Large intestine (tissue), 3 donors: Measurements from ENCODE around the gene MGLL. TPM values are rescaled to one million over a fixed set of nuclear protein-coding genes. Genes with fewer than 3 reads are reported as not detected.
"Not testable (repeated sequence)": the region's sequence is repeated elsewhere in the genome, so short reads cannot be mapped to it uniquely, and the experiment has no call there.

ENCODE experiments used
- DNase-seq, 2 donors: peaks; one replicate each; pipeline versions ENCODE4 v3.0.0 to v3.0.0-alpha.2; 2013
- H3K27ac ChIP-seq: one replicate; pipeline ENCODE4 v1.5.1; 2013; ENCODE audit warnings: low read length
- H3K27me3 ChIP-seq: 2 replicates; pipeline ENCODE4 v1.6.1; 2013; ENCODE audit warnings: low read length; ENCODE audit not compliant: control insufficient read depth, insufficient read depth
- H3K36me3 ChIP-seq: 2 replicates; pipeline ENCODE4 v1.6.1; 2013; ENCODE audit warnings: low read length; ENCODE audit not compliant: control insufficient read depth, insufficient read depth
- H3K4me1 ChIP-seq: one replicate; pipeline ENCODE4 v1.6.1; 2013; ENCODE audit warnings: low read length; ENCODE audit not compliant: control insufficient read depth, insufficient read depth
- H3K4me3 ChIP-seq: one replicate; pipeline ENCODE4 v1.5.1; 2013; ENCODE audit warnings: low read length
- H3K9me3 ChIP-seq: one replicate; pipeline ENCODE4 v1.6.1; 2013; ENCODE audit warnings: mild to moderate bottlenecking, low read depth, low read length, moderate library complexity; ENCODE audit not compliant: control insufficient read depth
- WGBS: methylation state at CpG from one replicate; pipeline ENCODE4 v1.1.5; 2013; ENCODE audit warnings: low lambda C conversion rate; ENCODE audit not compliant: insufficient coverage; 5-methylcytosine and 5-hydroxymethylcytosine counted together
- polyA plus RNA-seq: library from polyadenylated mRNA; unstranded; fragments of 120-200 nt; gene quantifications from one replicate; pipeline ENCODE4 v1.2.1, GENCODE V29; 2013

The MGLL gene
- polyA plus RNA-seq, 1 donor: 22.8 TPM

DNA sequence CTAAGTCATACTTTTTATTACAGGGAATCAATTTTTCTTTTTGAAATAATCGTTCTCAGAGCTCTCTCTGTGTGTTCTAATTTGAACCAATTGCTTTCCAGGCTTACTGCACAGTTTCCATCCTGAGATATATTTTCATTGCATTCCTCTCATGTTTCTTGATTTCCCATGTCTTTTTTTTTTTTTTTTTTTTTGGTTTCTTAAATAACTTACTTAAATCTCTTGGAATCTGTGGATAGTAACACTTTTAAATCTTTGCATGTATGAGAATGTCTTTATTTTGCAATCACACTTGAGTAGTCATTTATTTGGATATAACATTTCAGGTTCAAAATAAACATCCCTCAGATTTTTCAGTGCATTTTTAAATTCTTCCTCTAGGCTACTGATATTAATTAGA is 164.1 kb downstream of the MGLL start:
- Histone ChIP-seq H3K27ac (no peak overlapping the region), H3K4me3 (no peak overlapping the region), H3K9me3 (no peaks in the 10 kb centered on the region), H3K36me3 (no peaks in the 10 kb centered on the region), H3K4me1 (no peaks in the 10 kb centered on the region), H3K27me3 (no peaks in the 10 kb centered on the region)
- 80% methylated on average over 1 of the region's 1 CpG for WGBS
- DNase-seq: no peak

DNA sequence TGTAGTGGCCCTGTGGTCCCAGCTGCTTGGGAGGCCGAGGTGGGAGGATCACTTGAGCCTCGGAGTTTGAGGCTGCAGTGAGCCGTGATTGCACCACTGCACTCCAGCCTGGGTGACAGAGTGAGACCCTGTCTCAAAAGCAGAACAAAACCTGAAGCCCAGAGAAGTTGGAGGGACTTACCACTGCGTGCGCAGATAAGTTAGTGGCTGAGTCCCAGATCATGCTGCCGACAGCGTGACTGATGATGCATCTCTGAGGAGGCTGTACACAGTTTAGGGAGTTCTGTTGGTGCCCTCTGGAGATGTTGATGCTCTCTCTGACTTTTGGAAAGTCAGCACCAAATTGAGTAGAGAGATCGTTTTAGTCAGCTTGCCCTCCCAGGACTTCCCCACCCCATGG is 165.4 kb downstream of the MGLL start:
- no peaks in the 10 kb centered on the region for H3K9me3 ChIP-seq
- H3K4me3 ChIP-seq: no peak overlapping the region
- DNase-seq: no peak
- WGBS: no CpG with 5 or more reads among the region's 8 CpGs
- H3K4me1 ChIP-seq: no peaks in the 10 kb centered on the region
- H3K36me3 ChIP-seq: no peaks in the 10 kb centered on the region
- no peak overlapping the region for H3K27ac ChIP-seq
- no peaks in the 10 kb centered on the region for H3K27me3 ChIP-seq

DNA sequence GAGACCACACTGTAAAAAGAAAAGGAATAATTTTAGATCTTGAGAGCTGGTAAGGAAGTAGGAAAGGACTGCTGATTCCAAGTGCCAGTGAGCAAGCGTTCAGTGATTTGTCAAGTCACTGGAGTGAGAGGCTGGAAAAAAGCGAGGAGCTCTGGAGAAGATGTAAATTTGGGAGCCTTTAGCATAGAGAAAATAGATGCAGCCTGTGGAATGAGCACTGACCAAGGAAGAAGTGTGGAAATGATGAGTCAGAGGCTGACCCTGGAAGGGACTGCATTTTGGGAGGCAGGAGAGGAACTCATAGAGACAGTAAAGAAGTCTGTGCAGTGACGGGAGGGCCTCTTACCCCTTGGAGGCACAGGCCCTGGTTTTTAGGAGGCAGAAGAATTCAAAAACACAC is 166.7 kb downstream of the MGLL start:
- H3K27ac ChIP-seq: no peak overlapping the region
- no peaks in the 10 kb centered on the region for H3K4me1 ChIP-seq
- no peak overlapping the region for H3K4me3 ChIP-seq
- no peaks in the 10 kb centered on the region for H3K36me3 ChIP-seq
- DNase-seq: no peak
- WGBS: 80% methylated on average over 1 of the region's 3 CpGs
- no peaks in the 10 kb centered on the region for H3K27me3 ChIP-seq
- H3K9me3 ChIP-seq: no peaks in the 10 kb centered on the region

DNA sequence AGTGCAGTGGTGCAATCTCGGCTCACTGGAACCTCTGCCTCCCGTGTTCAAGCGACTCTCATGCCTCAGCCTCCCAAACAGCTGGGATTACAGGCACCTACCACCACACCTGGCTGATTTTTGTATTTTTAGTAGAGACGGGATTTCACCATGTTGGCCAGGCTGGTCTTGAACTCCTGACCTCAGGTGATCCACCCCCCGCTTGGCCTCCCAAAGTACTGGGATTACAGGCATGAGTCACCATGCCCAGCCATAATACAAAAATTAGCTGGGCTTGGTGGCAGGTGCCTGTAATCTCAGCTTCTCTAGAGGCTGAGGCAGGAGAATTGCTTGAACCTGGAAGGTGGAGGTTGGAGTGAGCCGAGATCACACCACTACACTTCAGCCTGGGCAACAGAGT is 167.3 kb downstream of the MGLL start:
- DNase-seq, H3K9me3 ChIP-seq, H3K4me1 ChIP-seq, H3K36me3 ChIP-seq, H3K4me3 ChIP-seq, H3K27ac ChIP-seq, H3K27me3 ChIP-seq: not testable (repeated sequence)
- WGBS: no CpG with 5 or more reads among the region's 6 CpGs

DNA sequence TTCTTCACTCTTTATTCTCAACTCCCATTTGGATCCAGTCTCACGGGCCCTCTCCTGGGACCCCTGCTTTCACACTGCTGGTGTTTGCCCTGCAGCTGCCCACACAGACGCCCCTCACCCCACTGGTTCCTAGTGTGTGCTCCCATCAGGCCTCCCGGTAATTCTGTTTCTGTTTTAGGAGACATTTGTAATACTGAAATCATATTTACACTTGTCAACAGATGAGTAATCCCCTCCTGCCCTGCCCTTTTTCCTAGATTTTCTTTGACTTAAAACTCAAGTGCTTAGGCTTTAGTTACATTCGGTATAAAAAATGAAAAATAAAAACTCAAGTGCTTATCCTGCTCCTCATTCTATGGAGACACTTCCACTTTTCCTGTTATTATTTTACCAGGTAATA is 167.9 kb downstream of the MGLL start:
- Histone ChIP-seq H3K4me3 (no peak overlapping the region), H3K27ac (no peak overlapping the region), H3K9me3 (no peaks in the 10 kb centered on the region), H3K27me3 (no peaks in the 10 kb centered on the region), H3K36me3 (no peaks in the 10 kb centered on the region), H3K4me1 (no peaks in the 10 kb centered on the region)
- WGBS: no CpG with 5 or more reads among the region's 4 CpGs
- DNase-seq: no peak

DNA sequence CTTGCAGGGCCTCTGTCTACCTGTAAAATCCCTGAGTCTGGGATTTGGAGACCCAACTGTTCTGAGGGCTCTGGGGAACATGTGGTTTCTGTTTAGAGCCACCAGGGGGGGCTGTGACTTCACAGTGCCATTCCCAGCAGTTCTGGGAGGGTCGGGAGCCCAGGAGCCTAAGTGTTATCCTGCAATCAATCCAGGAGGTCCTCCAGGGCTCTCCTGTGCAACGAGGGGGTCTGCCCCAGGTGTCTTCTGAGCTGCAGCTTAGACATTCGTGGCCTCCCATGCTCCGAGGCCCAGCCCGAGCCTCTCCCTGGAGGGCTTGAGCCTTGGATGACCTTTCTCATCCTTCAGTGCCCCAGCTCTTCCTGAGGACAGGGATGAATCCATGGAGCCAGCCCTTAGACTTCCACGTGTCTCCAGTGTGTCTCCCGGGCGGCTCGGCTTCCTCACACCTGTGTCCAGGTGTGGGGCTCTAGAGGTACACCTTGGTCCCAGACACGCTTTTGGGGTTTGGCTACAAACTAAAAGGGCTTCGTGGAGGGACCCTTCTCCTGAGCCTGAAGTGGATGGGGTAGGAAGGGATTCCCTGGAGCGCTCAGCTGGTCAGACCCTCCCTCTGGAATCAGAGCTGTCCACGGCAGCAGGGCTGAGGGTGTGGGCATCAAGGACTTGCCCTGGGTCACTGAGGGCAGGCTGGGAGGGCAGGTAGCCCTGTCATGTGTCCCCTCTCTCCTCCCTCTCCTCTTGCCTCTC is 169.9 kb downstream of the MGLL start:
- WGBS: 80% methylated on average over 1 of the region's 13 CpGs

DNA sequence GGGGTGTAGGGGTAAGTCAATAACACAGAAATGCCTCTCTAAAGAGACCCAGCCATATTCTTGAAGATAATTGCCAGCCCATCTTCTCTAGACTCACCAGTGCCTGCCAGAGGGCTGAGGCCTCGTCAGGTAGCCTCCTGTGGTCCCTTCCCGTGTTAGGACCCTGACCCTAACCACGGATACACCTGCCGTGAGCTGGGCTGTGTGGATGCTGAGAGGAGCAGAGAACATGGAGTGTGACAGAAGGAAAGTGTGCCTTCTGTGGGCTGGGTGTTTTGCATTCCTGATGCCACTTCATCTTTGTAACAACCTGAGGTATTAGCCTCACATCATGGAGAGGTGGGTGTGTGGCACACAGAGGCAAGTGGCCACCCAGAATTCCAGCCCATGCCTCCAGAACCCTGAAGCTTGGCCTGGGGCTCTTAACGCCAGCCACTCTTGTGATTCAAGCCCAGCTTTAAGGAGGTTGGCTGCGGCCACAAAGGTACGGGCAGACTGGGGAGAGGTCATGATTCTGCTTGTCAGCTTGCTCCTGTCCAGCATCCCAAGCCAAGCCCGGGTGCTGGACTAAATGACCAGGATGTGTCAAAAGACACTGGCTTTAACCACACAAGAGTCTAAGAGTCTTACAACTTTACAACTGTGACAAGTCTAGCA is 170.7 kb downstream of the MGLL start:
- Histone ChIP-seq H3K36me3 (no peaks in the 10 kb centered on the region), H3K9me3 (no peaks in the 10 kb centered on the region), H3K4me1 (no peaks in the 10 kb centered on the region), H3K27me3 (no peaks in the 10 kb centered on the region), H3K4me3 (no peak overlapping the region), H3K27ac (no peak overlapping the region)
- no peak for DNase-seq
- no CpG with 5 or more reads among the region's 8 CpGs for WGBS

More for the DNA sequence above, 169.9 kb downstream of the MGLL start:
- H3K4me3 ChIP-seq: no peak overlapping the region
- no peak overlapping the region for H3K27ac ChIP-seq
- H3K36me3 ChIP-seq: no peaks in the 10 kb centered on the region
- H3K27me3 ChIP-seq: no peaks in the 10 kb centered on the region
- no peaks in the 10 kb centered on the region for H3K9me3 ChIP-seq
- H3K4me1 ChIP-seq: no peaks in the 10 kb centered on the region
- no peak for DNase-seq

DNA sequence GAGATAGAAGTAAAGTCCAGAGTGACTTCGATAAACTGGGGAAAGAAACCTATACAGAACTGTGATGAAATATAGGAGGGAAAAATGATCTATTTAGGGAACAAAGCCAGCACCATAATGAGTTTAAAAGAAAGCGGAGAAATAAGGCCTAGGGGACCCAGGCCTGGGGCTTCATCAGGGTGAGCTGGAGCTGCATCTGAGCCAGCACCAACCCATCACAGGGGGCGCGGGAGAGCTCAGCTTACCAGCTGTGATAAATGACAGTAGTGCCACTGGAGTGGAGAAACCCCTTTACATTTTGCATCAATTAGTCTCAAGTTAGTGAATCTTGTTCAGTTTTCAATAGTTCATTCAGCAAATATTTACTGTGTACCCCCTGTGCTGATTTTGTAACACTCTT is 172.1 kb downstream of the MGLL start:
- Histone ChIP-seq H3K27me3 (no peaks in the 10 kb centered on the region), H3K9me3 (no peaks in the 10 kb centered on the region)
- no CpG with 5 or more reads among the region's 4 CpGs for WGBS

DNA sequence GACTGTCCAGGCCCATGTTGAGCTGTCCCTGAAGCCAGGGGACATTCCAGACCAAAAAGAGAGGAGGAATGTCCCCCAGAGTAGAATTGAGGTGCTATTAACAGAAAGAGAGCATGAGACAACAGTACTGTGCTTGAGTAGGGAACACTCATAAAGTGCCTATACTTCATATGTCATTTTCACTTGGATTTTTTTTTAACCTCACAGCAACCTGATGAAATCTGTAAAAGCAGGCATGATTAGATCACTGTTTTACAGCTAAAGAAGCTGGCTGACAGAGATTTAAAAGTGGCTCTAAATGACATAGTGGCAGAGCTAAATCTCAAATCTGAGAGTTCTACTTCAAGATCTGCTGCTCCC is 174.5 kb downstream of the MGLL start:
- no peak overlapping the region for H3K27ac ChIP-seq

More for the DNA sequence above, 172.1 kb downstream of the MGLL start:
- Histone ChIP-seq H3K27ac (no peak overlapping the region), H3K4me1 (no peaks in the 10 kb centered on the region), H3K4me3 (no peak overlapping the region), H3K36me3 (no peaks in the 10 kb centered on the region)
- DNase-seq: no peak

DNA sequence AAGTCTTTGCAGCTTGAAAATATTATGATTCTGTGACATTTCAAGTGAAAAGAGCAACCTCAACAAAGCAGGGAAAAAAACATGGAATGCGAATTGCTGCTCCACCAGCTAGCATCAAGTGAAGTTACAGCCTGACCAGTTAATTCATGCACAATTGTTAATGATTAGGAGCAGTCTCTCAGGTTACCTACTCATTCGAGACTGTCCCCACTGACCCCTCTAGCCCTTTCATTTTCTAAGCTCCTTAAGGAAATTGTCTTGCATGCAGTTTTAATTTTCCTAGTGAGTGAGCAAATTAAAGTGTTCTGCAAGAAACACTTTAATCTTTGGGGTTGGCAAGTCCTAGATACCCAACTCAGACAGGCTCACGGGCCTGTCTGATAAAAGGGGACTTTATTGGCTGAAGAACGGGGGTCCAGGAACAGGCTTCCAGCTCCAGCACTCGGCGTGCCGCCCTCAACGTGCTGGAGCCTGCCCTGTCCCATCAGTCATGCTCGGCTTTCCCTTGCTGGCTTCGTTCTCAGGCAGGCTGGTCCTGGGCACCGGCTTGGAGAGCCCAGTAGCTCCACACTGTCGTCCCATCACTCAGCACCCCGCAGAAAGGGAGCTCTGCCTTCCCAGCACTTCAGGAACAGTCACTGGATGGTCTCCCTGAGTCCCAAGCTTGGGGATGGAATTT is 175.0 kb downstream of the MGLL start:
- no peaks in the 10 kb centered on the region for H3K36me3 ChIP-seq
- no peaks in the 10 kb centered on the region for H3K27me3 ChIP-seq
- no peak overlapping the region for H3K4me3 ChIP-seq
- 60% methylated on average over 1 of the region's 13 CpGs for WGBS
- no peak overlapping the region for H3K27ac ChIP-seq
- H3K9me3 ChIP-seq: no peaks in the 10 kb centered on the region
- no peaks in the 10 kb centered on the region for H3K4me1 ChIP-seq
- DNase-seq: no peak

More for the DNA sequence above, 174.5 kb downstream of the MGLL start:
- Histone ChIP-seq H3K27me3 (no peaks in the 10 kb centered on the region), H3K4me1 (no peaks in the 10 kb centered on the region), H3K9me3 (no peaks in the 10 kb centered on the region), H3K36me3 (no peaks in the 10 kb centered on the region), H3K4me3 (no peak overlapping the region)
- DNase-seq: no peak
